ENCODE measurements around the gene ATG2A.

Gene ATG2A

GRCh38 chr11:64885367-64886286 is 31.4 kb downstream of the ATG2A start:
- no peak for DNase-seq (ENCODE audit: low spot score)

DNA sequence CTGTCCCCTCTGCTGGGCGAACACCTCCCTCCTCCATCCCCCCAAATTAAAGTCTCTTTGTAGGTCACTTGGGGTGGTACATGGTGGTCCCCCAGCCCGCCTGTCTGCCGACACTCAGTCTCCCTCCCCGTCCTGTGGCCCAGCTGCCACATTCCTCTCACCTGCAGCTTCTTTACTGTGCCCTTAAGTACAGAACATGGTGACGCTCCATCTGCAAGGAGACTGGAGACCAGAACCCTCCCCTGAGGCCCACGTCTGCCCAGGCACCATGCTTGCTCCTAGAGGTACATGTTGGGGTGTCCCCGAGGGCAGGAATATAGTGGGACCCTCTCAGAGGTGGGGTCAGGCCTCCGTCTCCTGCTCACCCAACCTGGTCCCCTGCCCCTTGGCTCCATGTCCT is 33.0 kb downstream of the ATG2A start:
- DNase-seq (ENCODE audit: low spot score), result no peak

DNA sequence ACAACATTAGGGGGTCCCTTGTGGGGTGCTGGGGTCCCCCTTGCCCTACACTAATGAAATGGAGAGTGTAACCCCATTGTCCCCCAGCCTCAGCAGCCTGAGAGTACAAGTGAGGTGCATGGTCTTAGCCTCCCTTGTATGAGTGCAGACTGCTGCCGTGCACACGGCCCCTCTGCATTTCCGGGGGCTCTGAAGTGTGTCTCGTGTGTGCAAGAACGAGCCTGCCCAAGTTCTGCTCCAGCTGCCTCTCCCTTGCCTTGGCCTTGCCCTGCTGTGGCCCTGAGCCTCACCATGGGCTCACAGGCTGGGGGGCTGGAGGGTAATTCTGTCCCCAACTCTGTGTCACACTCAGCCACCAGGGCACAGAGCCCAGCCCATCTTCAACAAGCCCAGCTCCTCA is 33.4 kb downstream of the ATG2A start:
- DNase-seq (ENCODE audit: low spot score), result no peak

DNA sequence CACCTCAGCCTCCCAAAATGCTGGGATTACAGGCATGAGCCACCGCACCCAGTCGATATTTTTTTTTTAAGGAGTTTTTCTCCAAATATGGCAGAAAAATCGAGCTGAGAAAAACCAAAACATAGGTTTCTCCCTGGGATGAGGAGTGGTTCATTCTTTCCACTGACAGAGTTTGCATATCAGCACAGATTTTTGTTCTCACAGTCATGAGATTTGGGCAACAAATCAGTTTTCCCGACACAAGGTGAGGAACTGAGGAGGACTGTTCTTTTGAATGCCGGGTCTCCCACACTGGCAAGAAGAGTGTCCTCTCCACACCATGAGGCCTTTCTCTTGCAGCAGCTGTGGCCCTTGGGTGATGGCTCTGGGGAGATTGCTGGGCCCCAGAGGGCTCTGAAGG is 34.8 kb downstream of the ATG2A start:
- DNase-seq (ENCODE audit: low spot score), result no peak

GRCh38 chr11:64881476-64881875 is 35.5 kb downstream of the ATG2A start:
- no peak for DNase-seq (ENCODE audit: low spot score)

GRCh38 chr11:64880240-64881001 is 36.6 kb downstream of the ATG2A start:
- DNase-seq (ENCODE audit: low spot score), result no peak

GRCh38 chr11:64879244-64879900 is 37.6 kb downstream of the ATG2A start:
- DNase-seq (ENCODE audit: low spot score), result no peak

DNA sequence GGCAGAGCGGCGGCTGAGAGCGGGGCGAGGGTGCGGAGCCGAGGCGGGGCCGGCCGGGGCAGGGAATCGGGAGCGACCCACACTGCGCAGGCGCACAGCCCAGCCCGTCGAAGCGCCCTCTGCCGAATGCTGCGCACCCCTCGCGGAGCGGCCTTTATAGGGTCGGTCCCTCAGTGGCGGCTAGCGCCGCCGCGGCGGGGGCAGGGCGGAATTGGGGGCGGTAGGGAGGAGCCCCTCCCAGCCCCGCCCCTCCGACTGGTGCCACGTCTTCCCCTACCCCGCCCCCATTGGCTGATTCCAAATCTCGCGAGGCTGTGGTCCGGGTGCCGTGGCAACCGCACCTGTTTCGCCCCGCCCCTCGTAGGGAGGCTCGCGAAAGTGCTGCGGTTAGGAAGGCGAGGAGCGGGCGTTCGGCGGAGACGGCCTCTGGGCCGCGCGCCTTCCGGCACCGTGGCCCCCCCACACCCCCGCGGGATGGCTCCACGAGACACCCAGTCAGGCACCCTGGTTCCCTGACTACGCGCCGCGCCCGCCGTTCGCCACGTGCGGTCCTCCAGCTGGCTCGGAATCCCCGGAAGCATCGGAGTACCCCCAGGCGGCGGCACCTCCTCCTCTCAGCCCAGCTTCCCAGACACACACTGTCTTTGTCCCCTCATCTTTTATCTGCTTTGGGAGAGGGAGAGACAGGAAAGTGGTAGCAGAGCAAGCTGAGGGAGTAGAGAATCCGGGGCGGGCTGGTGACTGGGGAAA is 38.3 kb downstream of the ATG2A start, which contains the start of gene EHD1:
EHD1 (minus strand) TSS at position 128 of the 750 bp plus-strand sequence. CDS start 157 bp downstream, outside the sequence.
- DNase-seq (ENCODE audit: low spot score), result peak; percentile 99

DNA sequence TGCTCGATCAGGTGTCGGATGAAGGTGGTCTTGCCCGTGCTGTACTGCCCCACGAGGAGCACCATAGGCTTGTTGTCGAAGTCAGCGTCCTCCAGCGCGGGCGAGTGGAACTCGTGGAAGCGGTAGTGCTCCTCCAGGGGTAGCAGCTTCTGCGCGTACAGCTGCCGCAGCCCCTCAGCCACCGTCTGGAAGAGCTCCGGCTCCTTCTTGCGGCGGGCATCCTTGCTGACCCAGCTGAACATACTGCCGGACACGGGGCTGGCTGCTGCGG is 38.9 kb downstream of the ATG2A start:
- peak; percentile 16 for DNase-seq (ENCODE audit: low spot score)

DNA sequence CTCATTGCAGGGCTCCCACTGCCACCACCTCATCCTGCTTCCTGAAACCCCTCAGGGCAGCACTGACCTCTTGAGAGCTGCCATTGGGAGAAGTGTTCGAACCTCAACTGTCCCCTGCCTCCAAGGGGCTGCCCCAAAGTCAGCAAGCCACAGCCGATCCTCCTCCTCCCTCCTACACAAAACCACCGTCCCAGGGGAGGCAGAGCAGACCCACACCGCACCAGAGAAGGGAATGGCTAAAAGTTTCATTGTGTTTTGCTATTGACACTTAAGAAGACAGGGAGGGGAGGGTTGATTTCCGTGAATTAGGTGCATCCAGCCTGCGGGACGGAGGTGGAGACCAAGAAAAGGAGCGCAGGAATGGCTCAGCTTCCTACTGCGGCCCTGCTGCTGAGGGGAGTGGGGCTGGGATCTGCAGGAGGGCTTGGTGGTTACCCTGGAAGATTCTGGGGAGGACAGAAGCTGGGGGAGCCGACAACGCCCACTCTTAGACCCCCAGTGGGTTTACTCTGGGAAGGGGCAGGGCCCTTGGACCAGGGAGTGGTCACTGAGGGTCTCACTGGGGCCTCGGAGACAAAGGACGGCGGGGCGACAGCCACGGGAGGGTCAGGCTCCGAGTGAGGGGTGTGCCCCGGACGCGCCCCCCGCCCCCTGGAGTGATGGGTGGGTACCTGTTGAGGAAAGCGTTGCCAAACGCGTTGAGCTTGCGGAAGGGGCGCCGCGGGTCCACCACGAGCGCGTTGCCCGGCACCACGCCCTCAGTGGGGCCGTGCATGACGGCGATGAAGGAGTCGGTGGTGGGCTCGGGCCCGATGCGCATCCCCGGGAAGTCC is 39.4 kb downstream of the ATG2A start:
- no peak for DNase-seq (ENCODE audit: low spot score)

DNA sequence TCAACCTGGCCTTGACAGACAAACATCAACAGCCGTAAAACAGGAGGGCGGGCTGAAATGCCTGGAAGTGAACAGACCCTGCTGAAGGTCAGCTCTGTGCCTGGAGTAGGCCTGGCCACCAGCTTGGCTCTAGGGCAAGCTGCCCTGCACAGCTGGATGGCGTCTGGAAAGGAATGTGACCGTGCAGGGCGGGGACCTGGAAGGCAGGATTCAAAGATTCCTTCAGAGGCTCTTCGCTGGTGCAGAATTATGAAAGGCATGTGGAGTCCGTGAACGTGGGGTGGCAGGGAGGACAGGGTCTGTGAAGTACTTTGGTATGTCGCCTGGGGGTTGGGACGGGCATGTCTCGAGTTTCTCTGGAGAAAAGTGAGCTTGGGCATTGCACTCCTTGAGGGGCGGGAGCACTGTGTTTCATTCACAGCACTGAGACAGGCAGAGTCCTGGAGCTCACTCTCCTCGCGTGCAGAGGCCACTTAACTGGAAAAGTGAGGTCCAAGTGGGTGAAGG is 40.1 kb downstream of the ATG2A start:
- DNase-seq (ENCODE audit: low spot score), result peak; percentile 74

DNA sequence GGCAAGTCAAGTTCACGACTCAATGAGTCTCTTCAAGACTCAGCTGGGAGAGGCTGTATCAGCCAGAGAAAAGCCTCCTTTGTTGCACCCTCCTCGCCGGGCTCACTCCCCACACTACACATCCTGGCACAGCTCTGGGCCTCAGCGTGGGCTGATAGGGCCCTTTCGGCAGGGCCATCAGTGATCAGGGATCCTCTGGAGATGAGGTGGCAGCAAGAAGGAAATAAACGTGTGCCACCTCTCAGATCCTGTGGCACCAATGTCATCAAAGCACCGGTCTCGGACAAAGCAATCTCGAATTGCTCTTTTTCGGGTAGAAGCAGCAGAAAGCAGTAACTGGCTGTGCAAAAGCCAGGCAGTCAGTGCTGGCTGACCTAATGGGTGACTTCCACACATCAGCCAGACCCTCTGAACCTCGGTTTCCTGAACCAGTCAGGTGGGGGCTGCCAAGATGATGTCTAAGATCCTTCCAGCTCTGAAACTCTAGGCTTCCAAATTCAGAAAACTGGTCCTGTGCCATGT is 40.7 kb downstream of the ATG2A start:
- no peak for DNase-seq (ENCODE audit: low spot score)

DNA sequence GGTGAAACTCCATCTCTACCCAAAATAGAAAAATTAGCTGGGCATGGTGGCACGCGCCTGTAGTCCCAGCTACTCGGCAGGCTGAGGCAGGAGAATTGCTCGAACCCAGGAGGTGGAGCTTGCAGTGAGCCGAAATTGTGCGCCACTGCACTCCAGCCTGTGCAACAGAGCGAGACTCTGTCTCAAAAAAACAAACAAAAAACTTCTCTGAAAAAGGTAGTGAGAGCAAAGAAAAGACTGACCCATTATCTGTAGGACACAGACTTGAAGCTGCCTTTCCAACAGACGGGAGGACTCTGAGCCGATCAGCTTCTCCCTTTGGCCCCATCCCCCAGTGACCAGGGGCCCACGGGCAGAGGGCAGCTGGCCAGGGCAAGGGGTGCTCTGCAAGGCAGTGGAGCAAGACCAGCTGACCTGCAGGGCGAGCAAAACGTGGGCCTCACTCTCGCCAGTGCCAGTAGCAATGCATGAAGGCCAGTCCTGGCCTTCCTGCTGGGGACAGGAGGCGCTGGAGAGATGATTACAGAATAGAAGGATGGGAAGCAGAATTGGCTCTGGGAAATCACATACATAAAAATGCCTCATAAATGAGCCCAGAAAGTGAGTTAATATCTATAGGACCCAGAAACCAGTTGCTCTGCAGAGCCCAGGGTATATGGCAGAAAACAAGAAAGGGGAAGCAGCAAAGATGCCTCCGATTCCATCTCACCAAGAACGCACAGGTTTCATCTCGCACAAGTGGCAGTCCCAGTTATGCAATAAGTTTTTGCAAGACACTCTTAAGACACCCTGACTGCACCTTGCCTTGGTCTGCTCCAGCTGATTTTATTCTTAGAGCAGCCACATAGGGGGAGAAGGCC is 41.4 kb downstream of the ATG2A start:
- DNase-seq (ENCODE audit: low spot score), result no peak

- DNase-seq (ENCODE audit: low spot score), result no peak
Observed at GRCh38 chr11:64874308-64875240, 42.4 kb downstream of the ATG2A start.

DNA sequence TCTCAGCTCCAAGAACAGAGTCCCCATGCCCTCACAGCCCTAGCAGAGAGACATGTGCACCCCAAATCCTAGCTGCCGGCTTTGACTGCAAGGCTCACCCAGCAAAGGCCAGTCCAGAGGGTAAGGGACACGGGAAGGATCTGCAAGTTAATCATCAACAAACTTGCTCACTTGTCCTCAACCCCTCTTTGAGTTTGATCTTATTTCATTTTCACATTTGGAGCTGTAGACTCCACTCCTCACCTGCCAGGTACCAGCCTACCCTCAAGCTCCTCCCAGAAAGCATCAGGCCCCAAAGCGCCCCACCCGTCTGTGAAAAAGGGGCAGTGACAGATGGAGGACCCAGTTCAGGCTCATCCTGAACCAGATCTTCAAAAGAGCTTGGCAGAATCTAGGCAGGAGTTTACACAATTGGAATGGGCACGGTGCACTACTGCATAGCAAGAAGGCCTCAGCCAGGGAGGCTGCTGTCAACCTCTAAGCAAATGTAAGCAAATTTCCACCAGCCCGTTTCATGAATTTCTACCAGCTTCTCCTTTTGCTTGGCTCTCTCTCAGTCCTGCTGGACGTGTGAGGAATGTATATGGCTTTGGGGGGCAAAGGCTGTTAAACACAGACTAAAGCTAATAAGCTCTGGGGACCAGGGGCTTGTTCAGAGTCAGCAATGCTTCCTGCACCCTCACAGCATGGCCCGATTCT is 44.1 kb downstream of the ATG2A start:
- DNase-seq (ENCODE audit: low spot score), result no peak

DNA sequence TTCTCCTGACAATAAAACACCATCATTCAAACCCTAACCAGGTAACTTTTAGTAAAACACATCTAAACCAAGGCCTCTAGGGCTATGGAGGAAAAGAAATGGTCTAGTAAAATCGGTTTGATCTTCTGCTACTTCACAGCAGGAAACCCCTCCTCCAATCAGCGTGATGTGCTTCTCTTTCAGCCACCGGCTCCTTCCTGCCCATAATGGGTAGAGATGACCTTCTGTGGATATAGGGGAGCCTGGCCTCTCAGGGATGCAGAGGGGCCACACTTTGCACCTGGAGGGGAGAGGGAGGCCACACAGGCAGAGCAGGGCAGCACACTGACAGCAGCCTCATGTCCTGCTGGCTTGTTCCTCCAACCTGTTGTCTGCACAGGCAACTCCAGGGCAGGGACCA is 45.5 kb downstream of the ATG2A start:
- no peak for DNase-seq (ENCODE audit: low spot score)

DNA sequence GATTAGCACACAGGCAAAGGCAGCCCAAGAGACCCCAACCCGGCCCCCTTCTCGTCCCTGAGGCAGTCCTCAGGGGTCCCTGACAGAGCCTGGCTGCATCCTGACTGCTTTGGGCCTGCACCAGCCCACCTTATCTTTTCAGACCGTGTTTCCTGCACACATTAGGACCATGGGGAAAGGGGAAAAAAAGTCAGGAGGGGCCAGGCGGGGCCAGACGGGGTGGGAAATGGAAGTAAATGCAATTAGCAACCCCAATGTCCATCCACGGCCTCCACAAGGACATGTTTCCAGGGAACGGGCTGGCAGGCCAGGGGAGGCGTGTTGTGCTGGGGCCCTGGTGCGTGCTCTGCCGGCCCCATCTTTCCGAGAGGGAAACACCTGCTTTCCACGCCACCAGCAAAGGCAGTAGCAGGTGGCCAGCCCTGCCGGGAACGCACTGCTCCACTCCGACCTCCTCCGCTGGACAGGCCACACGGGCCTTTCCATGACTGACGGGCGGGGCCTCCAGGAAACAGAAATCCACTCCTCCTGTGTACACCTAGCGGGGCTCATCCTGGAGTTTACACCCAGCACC is 46.0 kb downstream of the ATG2A start:
- DNase-seq (ENCODE audit: low spot score), result no peak

Data from LoVo (cell line).